T1000 (cell line): ENCODE data around the gene MAP7D2.

Experiments
- DNase-seq: peaks from one replicate; lab custom pipeline; 2025; ENCODE audit warnings: mixed read lengths; lab: John Stamatoyannopoulos, UW

Gene MAP7D2

DNA sequence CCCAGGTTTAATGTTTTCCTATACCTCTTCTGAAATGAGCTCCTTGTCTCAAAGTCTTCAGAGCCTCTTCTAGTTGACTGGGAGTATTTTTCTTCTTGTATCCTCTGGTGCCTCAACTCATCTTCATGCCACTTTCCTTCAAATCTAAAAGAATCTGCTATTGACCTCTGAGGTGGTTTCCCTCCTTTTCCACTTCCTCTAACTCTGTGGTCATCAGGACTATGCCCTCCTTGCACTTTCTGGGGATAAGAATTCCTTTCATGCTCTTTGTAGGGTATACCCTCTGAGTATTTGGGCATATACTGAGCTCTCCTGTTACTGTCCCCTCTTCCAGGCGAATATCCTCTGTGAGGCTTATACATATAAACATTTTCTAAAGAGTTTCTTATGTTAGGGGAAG is 150.7 kb downstream of the MAP7D2 start:
- no peak for DNase-seq

DNA sequence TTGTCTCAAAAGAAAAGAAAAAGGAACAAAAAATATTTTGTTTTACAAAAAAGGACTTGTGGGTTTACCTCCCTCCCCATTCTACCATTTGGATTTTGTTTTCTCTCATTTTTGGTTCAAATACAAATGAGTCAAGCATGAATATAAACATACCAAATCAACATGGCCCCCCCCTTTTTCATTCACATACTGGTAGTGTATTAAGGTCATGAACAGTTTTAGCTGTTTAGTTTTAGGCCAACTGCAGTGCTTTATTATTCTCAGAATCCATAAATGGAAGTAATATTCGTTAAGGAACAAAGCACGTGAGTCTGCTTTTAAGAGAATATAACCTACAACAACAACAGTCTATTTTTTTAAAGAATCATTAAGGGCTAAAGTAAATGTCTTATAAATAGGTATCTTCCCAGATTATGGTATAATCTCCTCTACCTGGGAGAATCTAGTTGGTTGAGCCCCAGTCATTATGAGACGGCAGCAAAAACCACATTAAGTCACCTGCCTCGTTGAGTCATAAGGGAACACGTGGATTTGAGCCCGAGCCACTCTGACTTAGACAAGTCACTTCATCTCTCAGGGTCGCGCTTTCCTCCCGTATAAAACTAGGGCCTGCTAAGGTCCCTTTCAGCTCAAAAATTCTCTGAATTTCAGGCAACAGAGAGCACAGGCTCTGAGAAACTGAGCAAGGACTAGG is 152.5 kb downstream of the MAP7D2 start:
- no peak for DNase-seq

DNA sequence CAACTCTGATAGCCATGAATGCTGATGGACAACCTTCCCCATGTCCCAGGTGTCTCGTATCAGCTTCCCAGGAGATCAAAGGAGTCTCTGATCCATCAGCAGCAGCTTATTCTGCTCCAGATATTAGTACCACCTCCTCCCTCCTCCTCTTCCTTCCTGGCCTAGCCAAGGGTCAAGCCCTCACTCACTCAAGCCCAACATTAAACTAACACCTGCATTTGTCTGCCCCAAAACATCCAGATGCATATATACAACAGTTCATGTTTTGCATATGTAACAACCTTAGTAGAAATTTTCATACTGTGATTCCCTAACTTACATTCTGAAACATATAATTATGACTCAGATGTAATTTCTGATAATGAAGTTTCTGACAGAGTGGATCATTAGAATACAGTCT is 155.8 kb downstream of the MAP7D2 start:
- DNase-seq = no peak

DNA sequence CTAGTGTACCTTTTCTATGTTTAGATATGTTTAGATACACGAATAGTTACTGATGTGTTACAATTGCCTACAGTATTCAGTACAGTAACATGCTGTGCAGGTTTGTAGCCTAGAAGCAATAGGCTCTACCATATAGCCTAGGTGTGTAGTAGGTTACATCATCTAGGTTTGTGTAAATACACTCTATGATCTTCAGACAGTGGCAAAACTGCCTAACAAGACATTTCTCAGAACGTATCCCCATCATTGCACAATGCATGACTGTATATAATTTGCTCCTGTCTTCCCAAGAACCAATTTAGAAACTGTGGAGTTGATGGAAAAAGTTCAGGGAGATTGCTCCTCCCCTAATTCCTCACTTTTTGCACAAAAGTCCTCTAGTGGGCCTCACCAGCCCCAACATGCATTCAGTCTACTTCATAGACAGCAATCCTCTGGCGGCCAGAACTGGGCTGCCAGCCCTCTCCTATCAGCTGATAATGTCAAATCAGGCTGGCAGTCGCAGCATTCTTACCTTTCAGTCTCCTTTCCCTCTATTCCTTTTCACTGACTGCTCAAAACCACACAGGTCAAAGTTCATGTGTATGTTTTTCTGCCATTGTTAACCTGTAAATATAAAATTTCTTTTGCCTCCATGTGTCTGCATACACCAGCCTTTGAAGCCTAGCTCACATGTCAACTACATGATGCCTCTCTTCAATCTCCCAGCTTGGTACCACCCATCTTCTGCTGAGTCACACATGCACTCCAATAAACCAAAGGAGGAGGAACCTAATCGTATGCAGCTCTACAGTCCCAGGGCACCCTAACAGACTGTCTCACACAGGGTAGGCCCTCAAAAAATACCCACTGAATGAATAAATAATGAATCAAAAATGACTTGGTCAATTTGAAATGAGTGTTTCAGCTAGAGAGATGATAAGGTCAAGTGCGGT is 157.9 kb downstream of the MAP7D2 start:
- no peak for DNase-seq

DNA sequence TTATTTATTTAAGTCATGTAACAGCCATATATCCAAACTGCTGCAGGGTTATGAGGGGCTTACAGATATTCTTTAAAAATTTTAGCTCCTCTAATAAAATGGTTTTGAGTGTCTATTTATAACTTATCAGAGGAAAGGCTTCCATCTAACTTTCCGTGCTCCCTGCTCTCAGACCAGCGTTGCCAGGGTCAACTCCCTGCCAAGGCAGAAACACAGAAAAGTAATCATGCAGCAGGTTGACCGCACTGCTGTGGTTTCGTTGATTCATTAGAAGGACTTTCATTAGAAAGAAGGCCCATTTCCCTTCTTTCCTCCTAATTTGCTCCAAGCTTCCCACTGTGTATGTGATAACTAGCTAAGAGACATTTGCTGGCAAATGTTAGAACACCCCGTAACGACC is 159.8 kb downstream of the MAP7D2 start:
- DNase-seq = no peak
